GM21529 (cell line): ENCODE measurements around the gene MED15.
"Not testable (repeated sequence)": the region's sequence is repeated elsewhere in the genome, so short reads cannot be mapped to it uniquely, and the experiment has no call there.

Experiments
- ATAC-seq: cut with Tn5 transposase; IDR thresholded peaks from one replicate; pipeline ENCODE4 v1.9.1; 2021; ENCODE audit not compliant: unreplicated experiment

Gene MED15

GRCh38 chr22:20594486-20594885, 87.1 kb downstream of the MED15 start:
- not testable (repeated sequence) for ATAC-seq

GRCh38 chr22:20595461-20595860, 88.1 kb downstream of the MED15 start:
- no peak for ATAC-seq

GRCh38 chr22:20599117-20599516, 91.7 kb downstream of the MED15 start:
- ATAC-seq, result no peak

GRCh38 chr22:20600137-20600673, 92.8 kb downstream of the MED15 start:
- no peak for ATAC-seq

GRCh38 chr22:20601308-20601707, 93.9 kb downstream of the MED15 start:
- no peak for ATAC-seq

- ATAC-seq, result no peak
Observed at GRCh38 chr22:20602609-20603164, 95.3 kb downstream of the MED15 start.

GRCh38 chr22:20604092-20604747, 96.8 kb downstream of the MED15 start:
- no peak for ATAC-seq

GRCh38 chr22:20604776-20605221, 97.4 kb downstream of the MED15 start:
- no peak for ATAC-seq

GRCh38 chr22:20605328-20605727, 97.9 kb downstream of the MED15 start:
- ATAC-seq, result no peak

- no peak for ATAC-seq
Observed at GRCh38 chr22:20606041-20606783, 98.8 kb downstream of the MED15 start.

GRCh38 chr22:20606784-20607128, 99.3 kb downstream of the MED15 start:
- ATAC-seq, result no peak

- no peak for ATAC-seq
Observed at GRCh38 chr22:20607157-20607907, 99.9 kb downstream of the MED15 start.

- ATAC-seq, result no peak
Observed at GRCh38 chr22:20610243-20610686, 102.9 kb downstream of the MED15 start.

- ATAC-seq, result no peak
Observed at GRCh38 chr22:20610757-20611156, 103.3 kb downstream of the MED15 start.

- ATAC-seq, result no peak
Observed at GRCh38 chr22:20611418-20611817, 104.0 kb downstream of the MED15 start.

- ATAC-seq, result no peak
Observed at GRCh38 chr22:20613301-20613700, 105.9 kb downstream of the MED15 start.

- ATAC-seq, result no peak
Observed at GRCh38 chr22:20615021-20615420, 107.6 kb downstream of the MED15 start.

GRCh38 chr22:20615533-20616450, 108.4 kb downstream of the MED15 start:
- ATAC-seq, result no peak

GRCh38 chr22:20616451-20617043, 109.1 kb downstream of the MED15 start:
- ATAC-seq, result no peak

- ATAC-seq, result no peak
Observed at GRCh38 chr22:20618488-20618887, 111.1 kb downstream of the MED15 start.
